Astrocyte of the cerebellum (primary cell): ENCODE results near the gene NDFIP2.
A peak's percentile ranks its signal among the peaks of the same experiment; 100 is the strongest.

Experiments
- DNase-seq: peaks from one replicate; pipeline ENCODE4 v3.0.0-alpha.2; 2011; ENCODE audit warnings: low read depth
- H3K4me3 ChIP-seq: 2 replicates; pipeline ENCODE4 v1.5.1; 2011; ENCODE audit warnings: mild to moderate bottlenecking, low read depth, low read length, moderate library complexity
- CTCF ChIP-seq: IDR thresholded peaks from 2 replicates; pipeline ENCODE4 v1.5.1; 2012; ENCODE audit warnings: low read length, low read depth, moderate library complexity, mild to moderate bottlenecking; ENCODE audit errors: missing control alignments
- in situ Hi-C: cut with HindIII; loops from 2 replicates; pipeline ENCODE4 v1.10.0; 2017; ENCODE audit warnings: low sequenced_read_pairs

Gene NDFIP2

GRCh38 chr13:79448413-79448812, 32.5 kb upstream of the NDFIP2 start:
- TF ChIP-seq CTCF = no peak
- DNase-seq = no peak
- in situ Hi-C loops = no loop called here
- no peak overlapping the region for H3K4me3 ChIP-seq

- no peak for TF ChIP-seq CTCF
- H3K4me3 ChIP-seq = no peak overlapping the region
- in situ Hi-C loops = no loop called here
- DNase-seq = no peak
Measured at GRCh38 chr13:79450110-79450509, 30.8 kb upstream of the NDFIP2 start.

GRCh38 chr13:79451500-79451962, 29.4 kb upstream of the NDFIP2 start:
- in situ Hi-C loops = no loop called here
- TF ChIP-seq CTCF = no peak
- H3K4me3 ChIP-seq = no peak overlapping the region
- DNase-seq = peak; percentile 69

GRCh38 chr13:79452239-79452913, 28.6 kb upstream of the NDFIP2 start:
- TF ChIP-seq CTCF = no peak
- in situ Hi-C loops = no loop called here
- H3K4me3 ChIP-seq = no peak overlapping the region
- no peak for DNase-seq

GRCh38 chr13:79455331-79455730, 25.6 kb upstream of the NDFIP2 start:
- in situ Hi-C loops = loop anchor here (5.0 kb wide), 1 partner anchor 47 kb away; no protein-coding TSS in a partner anchor
- no peak for TF ChIP-seq CTCF
- no peak for DNase-seq
- H3K4me3 ChIP-seq = no peak overlapping the region

- no peak for DNase-seq
- TF ChIP-seq CTCF = no peak
- in situ Hi-C loops = loop anchor here (5.0 kb wide), 1 partner anchor 46 kb away; no protein-coding TSS in a partner anchor
- H3K4me3 ChIP-seq = no peak overlapping the region
Measured at GRCh38 chr13:79456051-79456450, 24.9 kb upstream of the NDFIP2 start.
